ENCODE results near the gene ERN2.

The ERN2 gene

GRCh38 chr16:23682181-23682580 is 30.8 kb downstream of the ERN2 start:
- TF ChIP-seq CTCF (conservative IDR thresholded peaks at IDR 0.05) (no peak), ZFX (IDR thresholded peaks at IDR 0.05) (no peak)
- no peak overlapping the region for H3K27ac ChIP-seq

- TF ChIP-seq CTCF (conservative IDR thresholded peaks at IDR 0.05) (no peak), ZFX (IDR thresholded peaks at IDR 0.05) (no peak)
- H3K27ac ChIP-seq: peak overlapping the region; percentile 82
These were observed 33.1 kb downstream of the ERN2 start for GRCh38 chr16:23679986-23680336.

- TF ChIP-seq CTCF (conservative IDR thresholded peaks at IDR 0.05) (no peak), ZFX (IDR thresholded peaks at IDR 0.05) (no peak)
- peak overlapping the region; percentile 82 for H3K27ac ChIP-seq
These were observed 33.6 kb downstream of the ERN2 start for GRCh38 chr16:23679274-23679985.

- TF ChIP-seq ZFX (IDR thresholded peaks at IDR 0.05) (no peak), CTCF (conservative IDR thresholded peaks at IDR 0.05) (no peak; the same call in 1 of the 2 replicates)
- H3K27ac ChIP-seq: peak within 1 kb of the TSS; percentile 82
These were observed 34.4 kb downstream of the ERN2 start, which contains the start of gene PLK1 for GRCh38 chr16:23678430-23679273. TSS of gene PLK1 (plus strand) at chr16:23678889. CDS start at chr16:23678933, 44 bp downstream.

GRCh38 chr16:23676924-23677480 is 36.0 kb downstream of the ERN2 start:
- no peak for TF ChIP-seq ZFX (IDR thresholded peaks at IDR 0.05)
- H3K27ac ChIP-seq: no peak overlapping the region

GRCh38 chr16:23673971-23674614 is 38.9 kb downstream of the ERN2 start:
- TF ChIP-seq CTCF (conservative IDR thresholded peaks at IDR 0.05): no peak
- TF ChIP-seq ZFX (IDR thresholded peaks at IDR 0.05): no peak
- H3K27ac ChIP-seq: no peak overlapping the region

GRCh38 chr16:23670137-23670776 is 42.8 kb downstream of the ERN2 start:
- no peak for TF ChIP-seq CTCF (conservative IDR thresholded peaks at IDR 0.05)
- TF ChIP-seq ZFX (IDR thresholded peaks at IDR 0.05): no peak
- no peak overlapping the region for H3K27ac ChIP-seq

Data from C4-2B (cell line).